IPS DF 4.7 (cell line): ENCODE data around the gene MIPEP.
"Not testable (repeated sequence)": the region's sequence is repeated elsewhere in the genome, so short reads cannot be mapped to it uniquely, and the experiment has no call there.

Source experiments
- DNase-seq: peaks from one replicate; pipeline ENCODE4 v3.0.0-alpha.2; 2013; ENCODE audit warnings: low spot score; ENCODE audit errors: extremely low read depth

Gene MIPEP

GRCh38 chr13:23749288-23749873, 139.8 kb downstream of the MIPEP start:
- no peak for DNase-seq

- DNase-seq, result no peak
Measured at GRCh38 chr13:23748109-23748990, 140.8 kb downstream of the MIPEP start.

DNA sequence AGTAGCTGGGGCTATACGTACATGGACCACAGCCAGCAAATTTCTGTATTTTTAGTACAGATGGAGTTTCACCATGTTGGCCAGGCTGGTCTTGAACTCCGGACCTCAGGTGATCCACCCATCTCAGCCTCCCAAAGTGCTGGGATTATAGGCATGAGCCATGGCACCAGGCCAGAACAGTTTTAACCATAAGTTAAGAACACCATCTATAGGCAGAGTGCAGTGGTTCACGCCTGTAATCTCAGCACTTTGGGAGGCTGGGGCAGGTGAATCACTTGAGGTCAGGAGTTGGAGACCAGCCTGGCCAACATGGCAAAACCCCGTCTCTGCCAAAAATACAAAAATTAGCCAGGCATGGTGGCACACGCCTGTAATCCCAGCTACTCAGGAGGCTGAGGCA, 143.1 kb downstream of the MIPEP start:
- DNase-seq, result not testable (repeated sequence)

DNA sequence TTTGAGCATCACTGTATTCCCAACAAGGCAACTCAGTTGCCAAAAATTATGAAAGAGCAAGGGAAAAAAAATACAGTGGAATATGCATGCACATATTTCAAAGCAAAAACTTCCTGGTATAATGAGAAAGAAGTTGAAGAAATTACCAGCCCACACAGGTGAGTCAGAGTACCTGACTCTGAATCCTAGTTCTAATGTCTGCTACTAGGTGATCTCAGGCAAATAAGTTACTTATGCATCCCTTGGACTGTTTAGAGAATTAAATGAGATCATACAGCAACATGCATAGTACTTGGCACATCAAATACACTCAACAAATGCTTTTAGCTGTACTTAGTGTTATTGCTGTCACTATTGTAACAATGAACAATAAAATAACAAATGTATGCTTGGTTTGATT, 144.9 kb downstream of the MIPEP start:
- no peak for DNase-seq

DNA sequence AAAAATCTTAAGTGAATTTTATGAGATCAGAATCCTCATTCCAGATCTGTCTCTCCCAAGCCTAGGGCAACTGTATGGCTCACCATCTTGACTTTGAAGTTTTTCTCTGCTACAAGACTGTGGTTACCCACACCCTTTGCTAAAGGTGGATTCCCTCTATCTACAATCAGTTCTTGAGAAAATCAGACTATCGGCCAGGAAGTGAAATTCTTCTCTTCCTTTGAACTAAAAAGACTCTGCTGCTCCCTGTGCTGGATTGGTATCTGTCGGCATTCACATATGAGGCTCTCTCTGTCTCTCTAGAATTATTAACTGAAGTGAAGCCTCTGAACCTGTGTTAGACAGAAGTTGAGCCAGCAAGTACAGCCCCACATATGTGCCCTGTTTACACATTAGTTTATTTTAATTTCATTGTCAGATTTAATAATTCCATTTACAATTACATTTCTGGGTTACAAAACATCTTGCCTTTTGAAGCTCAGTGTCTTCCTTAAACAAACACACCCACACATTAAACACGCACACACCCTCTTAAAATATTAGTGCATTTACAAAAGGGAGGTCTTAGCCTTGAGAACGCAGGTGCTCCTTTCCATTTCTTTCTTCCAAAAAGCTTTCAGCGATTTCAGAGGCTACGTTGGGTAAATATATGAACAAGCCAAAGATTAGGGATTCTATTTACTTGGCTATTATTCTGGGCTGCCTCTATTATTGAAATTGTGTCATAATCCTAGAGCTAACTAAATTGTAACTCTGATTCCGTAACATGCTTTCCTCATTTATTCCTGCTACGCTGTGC, 145.7 kb downstream of the MIPEP start:
- no peak for DNase-seq

DNA sequence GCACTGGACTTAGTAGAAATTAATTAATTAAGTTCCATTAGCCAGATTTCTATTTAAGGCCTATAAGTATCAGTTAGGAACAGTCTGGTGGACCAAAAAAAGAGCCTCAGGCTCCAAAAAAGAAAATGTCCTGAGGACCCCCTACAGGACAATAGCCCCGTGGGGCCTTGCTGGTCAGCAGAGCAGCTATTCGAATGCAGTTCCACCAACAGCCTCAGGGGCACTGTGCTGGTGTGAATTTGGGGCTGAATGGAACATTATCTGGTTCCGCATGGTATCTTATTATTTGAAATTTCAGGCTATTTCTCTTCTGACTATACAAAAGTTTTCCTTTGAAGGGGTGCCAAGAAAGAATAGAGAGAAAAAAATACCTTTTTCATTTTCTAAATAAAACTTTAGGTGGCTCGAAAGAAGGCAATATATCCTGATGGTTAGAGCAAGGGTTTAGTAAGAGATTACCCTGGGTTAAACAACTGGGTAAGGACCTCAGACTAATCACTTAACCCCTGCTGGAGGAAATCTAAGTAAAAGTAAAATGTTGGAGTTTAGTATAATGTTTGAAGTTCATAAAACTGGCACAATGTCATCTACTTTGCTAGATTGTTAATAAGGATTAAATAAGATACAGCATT, 147.2 kb downstream of the MIPEP start:
- DNase-seq, result no peak

DNA sequence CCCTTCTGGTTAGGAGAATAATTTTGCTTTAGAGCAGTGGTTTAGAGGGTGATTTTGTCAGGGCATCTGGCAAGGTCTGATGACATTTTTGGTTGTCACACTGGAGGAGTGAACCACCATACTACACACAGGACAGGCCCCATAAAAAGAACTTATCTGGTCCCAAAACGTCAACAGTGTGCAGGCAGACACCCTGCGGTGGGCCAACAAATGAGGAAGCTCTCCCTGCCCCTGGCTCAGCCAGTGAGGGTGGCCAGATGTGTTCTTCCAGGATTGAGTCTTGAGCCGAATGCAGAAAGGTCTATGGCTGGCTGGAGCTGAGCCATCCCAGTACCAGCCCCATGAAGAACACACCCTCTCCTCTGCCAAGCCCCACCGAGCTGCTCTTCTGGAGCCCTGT, 149.2 kb downstream of the MIPEP start:
- DNase-seq, result no peak

- DNase-seq, result no peak
Measured at GRCh38 chr13:23739596-23739995, 149.6 kb downstream of the MIPEP start.

- DNase-seq, result no peak
Measured at GRCh38 chr13:23736541-23736940, 152.7 kb downstream of the MIPEP start.

DNA sequence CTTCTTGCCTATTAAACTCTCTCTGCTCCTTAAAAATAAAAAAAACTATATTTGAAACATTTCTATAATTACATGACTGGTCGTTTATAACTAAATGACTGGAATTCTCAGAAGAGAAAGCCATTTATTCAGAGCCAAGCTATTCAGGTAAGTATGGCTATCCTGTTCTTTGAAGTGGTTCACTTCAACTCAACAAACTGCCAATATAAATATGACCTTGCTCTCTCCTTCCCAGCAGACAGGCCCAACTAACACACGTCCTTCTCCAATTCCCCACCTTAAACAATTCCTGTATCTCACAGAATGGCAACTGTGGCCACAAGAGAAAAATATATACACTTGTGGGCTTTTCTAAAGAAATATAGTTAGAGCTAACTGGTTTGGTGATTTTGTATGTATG, 153.9 kb downstream of the MIPEP start:
- no peak for DNase-seq

- no peak for DNase-seq
Measured at GRCh38 chr13:23731709-23732108, 157.5 kb downstream of the MIPEP start.

GRCh38 chr13:23730251-23730650, 158.9 kb downstream of the MIPEP start:
- no peak for DNase-seq

DNA sequence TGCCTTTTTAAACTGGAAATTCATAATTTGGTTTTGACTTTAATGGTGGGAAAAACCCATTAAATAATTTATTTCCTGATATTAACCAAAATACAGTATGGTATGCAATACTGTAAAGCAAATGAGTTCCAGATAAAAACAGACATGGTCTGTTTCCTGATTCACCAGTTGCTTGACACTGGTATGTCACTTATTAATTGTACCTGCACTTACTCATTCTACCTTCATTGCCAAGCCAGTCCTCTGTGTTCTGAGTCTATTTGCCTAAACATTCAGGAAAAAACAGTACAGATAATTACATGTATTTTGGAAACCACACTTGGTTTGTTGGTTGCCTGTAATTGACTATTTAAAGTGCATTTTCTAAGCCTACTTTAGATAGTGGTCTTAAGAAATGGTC, 159.7 kb downstream of the MIPEP start:
- DNase-seq, result no peak

GRCh38 chr13:23728807-23729206, 160.4 kb downstream of the MIPEP start:
- DNase-seq, result no peak

- no peak for DNase-seq
Measured at GRCh38 chr13:23725922-23726321, 163.3 kb downstream of the MIPEP start.

DNA sequence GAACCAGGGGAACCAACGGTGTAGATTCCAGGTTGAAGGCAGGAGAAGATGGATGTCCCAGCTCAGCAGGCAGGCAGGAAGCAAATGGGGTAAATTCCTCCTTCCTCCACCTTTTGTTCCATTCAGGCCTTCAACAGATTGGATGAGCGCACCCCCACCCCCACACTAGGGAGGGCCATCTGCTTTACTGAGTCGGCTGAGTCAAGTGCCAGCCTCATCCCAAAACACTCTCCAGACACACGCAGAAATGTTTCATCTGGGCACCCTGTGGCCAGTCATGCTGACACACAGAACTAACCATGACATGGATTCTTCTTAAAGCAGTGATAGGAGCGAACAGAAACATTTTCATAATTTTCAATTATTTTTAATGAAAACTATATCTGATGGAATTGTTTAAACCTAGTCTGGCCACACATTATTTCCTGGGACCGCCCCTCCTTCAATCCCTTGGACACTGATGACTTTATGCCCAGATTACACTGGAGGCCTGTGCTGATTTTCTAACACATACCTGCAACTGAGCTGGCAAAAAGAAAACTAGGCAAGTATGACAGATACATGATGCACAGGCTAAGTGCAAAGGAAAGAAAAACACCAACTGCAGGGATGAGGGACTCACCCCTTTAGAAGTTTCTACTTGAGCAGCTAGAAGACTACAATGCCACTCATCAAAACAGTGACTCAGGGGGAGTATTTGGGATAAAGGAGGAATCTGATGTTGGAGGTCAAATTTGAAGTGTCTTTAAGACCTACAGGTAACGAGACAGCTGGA, 164.8 kb downstream of the MIPEP start:
- no peak for DNase-seq

- DNase-seq, result no peak
Measured at GRCh38 chr13:23723471-23723870, 165.7 kb downstream of the MIPEP start.

DNA sequence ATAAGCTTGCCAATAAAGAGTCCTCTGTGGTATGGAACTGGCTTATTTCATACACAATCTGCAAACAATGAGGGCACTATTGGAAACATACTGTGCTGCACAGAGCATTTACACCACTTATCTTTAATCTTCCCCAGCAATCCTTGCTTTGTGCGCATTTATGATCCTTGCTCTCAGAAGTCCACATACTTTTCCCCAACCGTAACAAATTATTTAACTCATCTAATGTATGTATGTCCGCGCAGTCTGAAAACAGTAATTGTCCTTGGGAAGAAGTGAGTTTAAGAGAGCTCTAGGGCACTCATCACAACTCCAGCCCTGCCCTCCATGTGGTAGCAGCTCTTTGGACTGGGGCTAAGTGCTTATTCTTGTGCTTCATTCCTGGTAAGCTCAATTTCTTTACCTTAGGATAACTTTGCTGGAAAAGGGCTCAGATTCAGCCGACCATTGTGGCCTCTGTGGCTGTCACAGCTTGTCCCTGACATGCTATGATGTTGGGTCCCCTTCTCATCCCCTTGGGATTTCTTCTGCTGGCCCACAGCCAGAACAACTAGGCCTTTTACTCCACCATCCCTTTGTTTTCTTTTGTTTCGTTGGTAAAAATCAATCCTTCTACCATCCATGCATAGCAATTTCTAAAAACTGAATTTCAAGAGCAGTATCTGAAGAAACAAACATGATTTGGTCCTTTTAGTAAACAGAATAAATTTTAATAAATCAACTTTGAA, 166.3 kb downstream of the MIPEP start:
- DNase-seq, result no peak

DNA sequence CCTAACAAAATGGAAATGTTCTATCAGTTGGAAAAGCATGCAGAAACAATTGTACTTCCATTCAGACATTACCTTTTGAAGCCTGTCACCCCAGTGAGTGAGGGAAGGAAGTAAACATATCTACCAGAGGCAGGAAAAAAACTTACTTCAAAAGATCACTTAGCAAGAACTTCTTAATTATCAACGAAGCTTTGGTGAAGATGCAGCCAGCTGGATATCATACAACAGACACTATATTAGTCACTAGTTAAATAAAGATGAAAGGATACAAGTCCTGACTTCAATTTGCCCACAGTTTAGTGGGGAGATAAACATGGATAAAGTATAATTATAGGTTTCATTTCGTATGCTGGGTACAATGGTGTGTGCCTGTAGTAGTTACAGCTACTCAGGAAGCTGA, 170.2 kb downstream of the MIPEP start:
- no peak for DNase-seq

- no peak for DNase-seq
Measured at GRCh38 chr13:23716401-23716800, 172.8 kb downstream of the MIPEP start.
